Calu3 (cell line): ENCODE results near the gene CSF1. TPM values are rescaled to one million over a fixed set of nuclear protein-coding genes. Genes with fewer than 3 reads are reported as not detected.

Experiments used
- BruUV-seq: library from RNA; stranded (reverse); fragments of 400-500 nt; replicated peaks from 2 replicates; lab custom pipeline; 2021; lab: Mats Ljungman, UMichigan
- CTCF ChIA-PET: fragments of 300-600 bp; sonication (Branson Sonifier 250); formaldehyde crosslinking; loops from one replicate; lab custom pipeline; 2022; ENCODE audit warnings: antibody characterized with exemption; lab: Charles Lee
- DNase-seq: peaks from one replicate; pipeline ENCODE4 v3.0.0; 2022
- H3K27ac Mint-ChIP-seq: one replicate; pipeline ENCODE4 v1.8.0; 2022; ENCODE audit warnings: mixed read lengths; ENCODE audit not compliant: unreplicated experiment
- H3K27me3 Mint-ChIP-seq: one replicate; pipeline ENCODE4 v1.8.0; 2022; ENCODE audit warnings: mixed read lengths; ENCODE audit not compliant: unreplicated experiment
- H3K36me3 Mint-ChIP-seq: one replicate; pipeline ENCODE4 v1.8.0; 2022; ENCODE audit warnings: mild to moderate bottlenecking, moderate library complexity, mixed read lengths; ENCODE audit not compliant: insufficient read depth, unreplicated experiment
- H3K4me1 Mint-ChIP-seq: one replicate; pipeline ENCODE4 v1.8.0; 2022; ENCODE audit warnings: mild to moderate bottlenecking, low read depth, mixed read lengths; ENCODE audit not compliant: unreplicated experiment
- H3K4me3 Mint-ChIP-seq: one replicate; pipeline ENCODE4 v1.8.0; 2022; ENCODE audit warnings: mild to moderate bottlenecking, low read depth, moderate library complexity, mixed read lengths; ENCODE audit not compliant: unreplicated experiment
- H3K9me3 Mint-ChIP-seq: one replicate; pipeline ENCODE4 v1.8.0; 2022; ENCODE audit warnings: low read depth, mixed read lengths; ENCODE audit not compliant: unreplicated experiment
- CTCF ChIP-seq: fragments of 200-600 bp; IDR thresholded peaks from one replicate; pipeline ENCODE4 v1.8.0; 2022; ENCODE audit warnings: antibody characterized with exemption; ENCODE audit not compliant: unreplicated experiment
- intact Hi-C: fragments of 100-400 bp; cut with micrococcal nuclease; formaldehyde crosslinking; loops from one replicate; pipeline ENCODE4 v1.10.0; 2022; ENCODE audit not compliant: unreplicated experiment
- total RNA-seq: library from RNA; stranded (reverse); gene quantifications from 2 replicates; pipeline ENCODE4 v1.2.3, GENCODE V29; 2022

The CSF1 gene
- total RNA-seq, 1 experiment from 2014 or later = 10.8 TPM

GRCh38 chr1:109885589-109885988 is 25.1 kb upstream of the CSF1 start:
- H3K27me3 Mint-ChIP-seq = no peaks in the 10 kb centered on the region
- CTCF ChIA-PET = no interaction called here
- no peak for DNase-seq
- H3K36me3 Mint-ChIP-seq = no peaks in the 10 kb centered on the region
- no TSS peak for BruUV-seq
- no peak for TF ChIP-seq CTCF
- H3K4me3 Mint-ChIP-seq = no peak overlapping the region
- no peak overlapping the region for H3K27ac Mint-ChIP-seq
- intact Hi-C loops = no loop called here
- peaks cover under 1% of the 10 kb centered on the region for H3K4me1 Mint-ChIP-seq
- no peaks in the 10 kb centered on the region for H3K9me3 Mint-ChIP-seq

DNA sequence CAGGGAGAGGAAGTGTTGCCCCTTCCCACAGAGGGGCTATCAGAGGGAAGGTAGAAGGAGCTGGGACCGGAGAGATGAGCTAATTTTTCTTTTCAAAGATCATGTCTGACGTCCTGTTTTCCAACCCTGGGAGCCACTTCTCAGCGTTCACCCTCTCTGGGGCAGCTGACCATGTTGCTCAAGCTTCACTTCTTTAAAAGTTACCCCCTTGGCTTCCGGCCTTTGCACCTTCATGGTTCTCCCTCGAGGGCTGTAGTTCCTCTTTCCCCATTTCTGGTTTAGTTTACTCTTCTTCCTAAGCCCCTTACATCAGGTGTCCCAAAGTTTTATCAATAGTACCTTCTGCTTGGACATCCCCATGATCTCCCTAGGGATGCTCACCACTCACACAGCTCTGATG is 23.8 kb upstream of the CSF1 start:
- CTCF ChIA-PET = no interaction called here
- TF ChIP-seq CTCF = no peak
- Mint-ChIP-seq H3K27me3 (no peaks in the 10 kb centered on the region), H3K27ac (no peak overlapping the region), H3K9me3 (no peaks in the 10 kb centered on the region), H3K36me3 (no peaks in the 10 kb centered on the region), H3K4me3 (no peak overlapping the region), H3K4me1 (peaks cover 7% of the 10 kb centered on the region)
- no TSS peak for BruUV-seq
- intact Hi-C loops = no loop called here
- no peak for DNase-seq

DNA sequence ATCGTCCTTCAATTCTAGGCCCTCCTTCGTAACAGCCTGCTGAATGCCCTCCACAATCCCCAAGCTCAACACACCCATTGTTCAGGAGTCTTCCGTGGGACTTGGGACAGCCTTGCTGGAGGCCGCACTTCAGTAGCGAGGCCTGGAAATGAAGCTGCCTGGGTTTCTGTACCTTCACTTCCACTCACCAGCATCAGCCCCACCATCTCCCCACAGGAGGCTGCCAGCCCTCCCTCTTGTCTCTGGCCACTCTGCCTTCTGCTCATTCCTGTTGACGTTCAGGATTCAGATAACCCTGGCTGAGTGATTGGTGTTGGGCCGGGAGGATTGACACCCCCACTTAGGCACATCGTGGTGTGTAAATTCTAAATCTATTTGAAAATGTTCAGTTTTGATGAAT is 23.4 kb upstream of the CSF1 start:
- Mint-ChIP-seq H3K9me3 (no peaks in the 10 kb centered on the region), H3K27ac (no peak overlapping the region), H3K27me3 (no peaks in the 10 kb centered on the region), H3K4me3 (no peak overlapping the region), H3K4me1 (peaks cover 7% of the 10 kb centered on the region), H3K36me3 (no peaks in the 10 kb centered on the region)
- CTCF ChIA-PET = interaction anchor here (0.7 kb wide), 1 partner anchor 97 kb away, joined by 3 read pairs; the partner anchor contains the start of gene AHCYL1
- no peak for DNase-seq
- no peak for TF ChIP-seq CTCF
- no TSS peak for BruUV-seq
- intact Hi-C loops = no loop called here

DNA sequence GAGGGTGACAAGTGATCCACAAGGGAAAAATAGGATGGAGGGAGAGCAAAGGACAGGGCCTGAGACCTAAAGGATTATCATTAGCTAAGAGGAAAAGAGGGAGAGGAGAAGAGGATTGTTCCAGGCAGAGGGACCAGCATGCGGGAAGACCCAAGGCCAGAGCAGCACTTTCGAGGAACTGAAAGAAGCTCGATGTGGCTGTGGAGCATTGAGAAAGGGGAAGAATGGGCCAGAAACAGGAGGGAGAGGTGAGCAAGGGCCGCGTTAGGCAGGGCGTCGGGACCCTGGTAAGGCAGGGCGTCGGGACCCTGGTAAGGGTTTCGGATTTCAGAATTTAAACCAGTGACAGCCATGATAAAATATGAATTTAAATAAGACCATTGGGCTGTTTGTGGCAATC is 22.8 kb upstream of the CSF1 start:
- TF ChIP-seq CTCF = no peak
- H3K9me3 Mint-ChIP-seq = no peaks in the 10 kb centered on the region
- no peaks in the 10 kb centered on the region for H3K27me3 Mint-ChIP-seq
- BruUV-seq = no TSS peak
- CTCF ChIA-PET = interaction anchor here (0.6 to 0.7 kb wide), 2 partner anchors 97 to 1035 kb away, joined by 3 to 5 read pairs; partner anchors contain the start of gene AHCYL1
- H3K27ac Mint-ChIP-seq = no peak overlapping the region
- peaks cover 7% of the 10 kb centered on the region for H3K4me1 Mint-ChIP-seq
- no peak overlapping the region for H3K4me3 Mint-ChIP-seq
- intact Hi-C loops = no loop called here
- H3K36me3 Mint-ChIP-seq = no peaks in the 10 kb centered on the region
- DNase-seq = no peak
